ENCODE data around the gene C1QTNF1.

Gene C1QTNF1

DNA sequence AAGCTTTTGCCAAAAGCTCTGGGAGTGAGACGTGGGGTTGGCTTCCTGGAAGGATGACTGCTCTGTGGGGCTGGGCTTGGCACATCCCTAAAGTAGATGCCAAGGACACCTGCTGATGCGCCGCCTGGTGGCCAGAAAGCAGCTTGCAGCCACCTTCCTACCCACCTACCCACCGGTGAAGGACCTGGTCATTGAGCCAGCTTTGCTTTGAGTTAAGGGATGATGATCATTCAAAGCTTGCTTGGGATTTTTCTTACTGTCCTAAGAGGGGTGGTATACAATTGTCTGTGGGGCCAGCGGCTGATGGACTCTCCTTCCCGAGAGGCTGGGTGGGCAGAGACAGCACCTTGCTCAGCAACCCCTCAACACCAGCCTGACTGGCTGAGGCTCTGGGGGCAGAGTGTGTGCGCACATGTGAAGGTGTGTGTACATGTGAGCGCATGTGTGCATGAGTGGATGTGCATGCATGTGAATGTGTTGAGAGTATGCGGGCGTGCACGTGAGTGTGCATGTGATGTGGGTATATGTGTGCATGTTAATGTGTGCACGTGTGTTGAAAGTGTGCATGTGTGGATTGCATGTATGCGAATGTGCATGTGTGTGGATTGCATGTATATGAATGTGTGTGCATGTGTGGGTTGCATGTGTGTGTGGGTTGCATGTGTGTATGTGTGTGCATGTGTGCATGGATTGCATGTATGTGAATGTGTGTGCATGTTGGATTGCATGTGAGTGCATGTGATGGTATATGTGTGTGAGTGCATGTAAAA, 18.6 kb downstream of the C1QTNF1 start:
- peak; percentile 65 for DNase-seq

DNA sequence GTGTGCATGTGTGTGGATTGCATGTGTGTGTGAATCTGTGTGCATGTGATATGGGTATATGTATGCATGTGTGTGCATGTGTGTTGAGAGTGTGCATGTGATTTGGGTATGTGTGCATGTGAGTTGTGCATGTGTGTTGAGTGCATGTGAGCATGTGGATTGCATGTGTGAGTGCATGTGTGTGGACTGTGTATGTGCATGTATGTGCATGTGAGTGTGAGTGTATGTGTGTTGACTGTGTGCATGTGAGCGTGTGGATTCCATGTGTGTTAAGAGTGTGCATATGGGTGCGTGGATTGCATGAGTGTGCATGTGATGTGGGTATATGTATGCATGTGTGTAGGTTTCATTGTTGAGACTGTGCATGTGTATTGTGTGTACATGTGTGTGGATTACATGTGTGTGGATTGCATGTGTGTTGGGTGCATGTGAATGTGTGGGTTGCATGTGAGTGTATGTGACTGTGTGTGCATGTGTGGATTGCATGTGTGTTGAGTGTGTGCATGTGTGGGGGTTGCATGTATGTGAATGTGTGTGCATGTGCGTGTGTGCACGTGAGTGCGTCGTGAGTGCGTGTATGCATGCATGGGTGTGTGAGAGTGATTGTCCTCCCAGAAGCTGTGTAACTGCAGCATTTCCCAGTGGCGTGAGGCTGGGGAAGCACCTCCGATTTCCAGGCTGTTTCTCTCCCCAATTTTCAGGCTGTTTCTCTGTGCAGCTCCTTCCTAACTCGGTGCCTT, 19.4 kb downstream of the C1QTNF1 start:
- no peak for DNase-seq

DNA sequence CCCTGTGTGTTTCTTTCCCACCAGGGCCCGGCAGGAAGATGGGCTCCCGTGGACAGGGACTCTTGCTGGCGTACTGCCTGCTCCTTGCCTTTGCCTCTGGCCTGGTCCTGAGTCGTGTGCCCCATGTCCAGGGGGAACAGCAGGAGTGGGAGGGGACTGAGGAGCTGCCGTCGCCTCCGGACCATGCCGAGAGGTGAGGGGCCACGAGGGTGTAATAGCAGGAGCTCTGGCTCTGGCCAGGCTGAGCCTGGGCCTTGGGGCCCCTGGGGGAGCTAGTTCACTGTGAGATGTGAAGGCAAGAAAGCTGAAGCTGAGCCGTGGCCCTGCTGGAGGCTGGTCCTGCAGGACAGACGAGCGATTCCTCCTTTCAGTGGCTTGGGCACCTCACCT, 20.0 kb downstream of the C1QTNF1 start:
- DNase-seq, result no peak

DNA sequence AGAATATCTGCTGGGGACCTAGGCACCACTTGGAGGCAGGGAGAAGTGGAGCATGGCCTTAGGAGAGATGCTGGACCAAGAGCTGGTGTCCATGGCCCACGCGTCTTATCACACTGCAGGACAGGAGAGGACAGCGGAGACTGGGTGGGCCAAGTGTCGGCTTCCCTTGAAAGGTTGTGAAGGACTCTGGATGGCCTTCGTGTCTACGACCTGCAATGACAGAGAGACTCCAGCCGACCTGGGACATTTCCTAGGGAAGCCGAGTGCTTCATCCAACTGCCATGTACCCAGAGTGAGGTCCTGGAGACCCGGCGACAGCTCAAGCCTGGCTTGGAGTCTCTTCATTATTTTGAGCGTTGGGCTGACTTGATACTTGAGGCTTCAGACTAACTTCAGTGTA, 20.5 kb downstream of the C1QTNF1 start:
- DNase-seq, result no peak

DNA sequence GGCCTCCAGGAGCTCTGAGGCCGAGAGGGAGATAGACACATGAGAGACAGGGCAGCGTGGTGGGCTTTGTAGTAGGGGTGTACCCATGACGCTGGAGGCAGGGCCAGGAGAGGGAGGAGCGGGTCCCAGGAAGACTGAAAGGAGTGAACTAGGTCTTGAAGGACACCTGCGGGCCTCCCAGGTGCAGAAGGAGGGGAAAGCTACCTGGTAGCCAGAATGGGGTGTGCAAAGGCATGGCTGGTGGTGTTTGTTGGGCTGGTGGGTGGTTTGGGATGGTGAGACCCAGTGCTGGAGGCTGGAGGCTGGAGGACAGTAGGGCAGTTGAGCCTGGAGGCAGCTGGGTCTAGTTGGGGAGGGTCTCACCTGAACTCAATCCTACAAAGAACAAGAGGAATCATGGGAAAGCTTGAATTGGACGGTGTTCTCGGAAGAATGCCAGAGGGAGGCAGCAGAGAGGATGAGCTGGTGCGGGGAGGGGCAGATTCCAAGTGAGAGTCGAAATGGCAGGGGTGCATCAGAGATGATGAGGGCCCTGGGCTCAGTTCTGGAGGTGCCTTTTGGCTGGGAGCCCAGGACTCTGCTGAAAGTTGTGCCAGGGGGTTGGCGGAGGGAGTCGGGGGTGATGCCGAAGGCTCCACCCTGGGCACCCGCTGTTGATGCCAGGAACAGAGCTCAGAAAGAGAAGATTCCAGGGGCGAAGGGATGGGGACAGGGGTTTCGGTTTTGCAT, 21.2 kb downstream of the C1QTNF1 start:
- DNase-seq, result no peak

DNA sequence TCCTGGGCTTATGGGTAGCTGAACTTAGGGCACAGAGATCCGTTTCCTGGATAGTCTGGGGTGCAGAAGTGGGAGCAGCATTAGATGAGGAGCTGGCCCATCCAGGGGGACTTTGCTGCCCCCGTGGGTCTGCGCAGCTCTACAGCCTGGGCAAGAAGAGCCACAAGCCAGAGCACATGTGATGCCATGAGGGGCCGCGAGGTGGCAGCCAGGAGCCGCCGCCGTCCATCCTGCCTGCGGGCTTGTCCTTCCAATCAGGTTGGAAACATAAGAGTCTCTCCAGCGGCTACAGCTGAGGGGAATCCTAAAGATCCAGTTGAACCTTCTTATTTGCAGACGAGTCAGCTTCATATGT, 21.9 kb downstream of the C1QTNF1 start:
- DNase-seq, result peak; percentile 61

DNA sequence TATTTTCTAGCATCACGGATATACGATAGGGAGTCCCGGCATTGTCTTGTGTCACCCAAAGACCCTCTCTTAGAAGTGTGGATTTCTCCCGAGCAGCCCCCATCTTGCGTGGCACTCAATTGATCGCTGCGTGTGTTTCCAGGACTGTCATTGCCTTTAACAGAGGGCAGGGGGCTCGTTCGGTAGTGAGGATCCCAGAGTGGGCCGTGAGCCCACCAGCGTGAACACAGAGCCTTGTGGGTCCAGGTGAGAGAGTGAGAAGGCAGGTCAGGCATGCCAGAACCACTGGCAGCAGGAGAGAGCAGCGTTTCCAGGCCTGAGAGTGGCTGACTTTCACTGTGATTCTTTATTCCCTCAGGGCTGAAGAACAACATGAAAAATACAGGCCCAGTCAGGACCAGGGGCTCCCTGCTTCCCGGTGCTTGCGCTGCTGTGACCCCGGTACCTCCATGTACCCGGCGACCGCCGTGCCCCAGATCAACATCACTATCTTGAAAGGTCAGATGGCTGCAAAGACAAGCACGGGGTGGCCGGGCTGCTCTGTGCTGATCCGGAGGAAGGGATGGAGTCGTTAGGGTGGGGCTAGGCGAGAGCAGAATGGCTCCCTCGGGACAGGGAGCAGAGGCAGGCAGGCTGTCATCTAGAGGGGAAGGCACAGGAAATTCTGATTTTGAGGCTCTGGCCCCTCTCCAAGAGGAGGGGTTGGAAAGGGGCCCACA, 22.4 kb downstream of the C1QTNF1 start:
- DNase-seq, result no peak

DNA sequence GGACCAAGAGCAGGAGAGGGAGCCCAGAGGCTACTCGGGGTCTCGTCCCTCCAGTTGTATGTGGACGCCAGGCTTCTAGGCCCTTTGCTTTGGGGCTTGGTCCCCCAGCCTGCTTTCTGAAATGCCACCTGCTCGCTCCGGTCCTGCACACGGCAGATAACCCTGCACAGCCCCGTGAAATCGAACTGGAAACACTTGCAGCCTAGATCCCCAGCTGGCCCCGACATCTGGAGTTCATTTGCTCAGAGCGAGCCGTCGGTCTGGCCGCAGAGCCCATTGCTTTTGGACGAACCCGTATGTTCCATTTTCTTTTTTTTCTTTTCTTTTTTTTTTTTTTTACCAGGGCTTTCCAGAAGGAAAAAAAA, 22.9 kb downstream of the C1QTNF1 start:
- DNase-seq, result no peak

DNA sequence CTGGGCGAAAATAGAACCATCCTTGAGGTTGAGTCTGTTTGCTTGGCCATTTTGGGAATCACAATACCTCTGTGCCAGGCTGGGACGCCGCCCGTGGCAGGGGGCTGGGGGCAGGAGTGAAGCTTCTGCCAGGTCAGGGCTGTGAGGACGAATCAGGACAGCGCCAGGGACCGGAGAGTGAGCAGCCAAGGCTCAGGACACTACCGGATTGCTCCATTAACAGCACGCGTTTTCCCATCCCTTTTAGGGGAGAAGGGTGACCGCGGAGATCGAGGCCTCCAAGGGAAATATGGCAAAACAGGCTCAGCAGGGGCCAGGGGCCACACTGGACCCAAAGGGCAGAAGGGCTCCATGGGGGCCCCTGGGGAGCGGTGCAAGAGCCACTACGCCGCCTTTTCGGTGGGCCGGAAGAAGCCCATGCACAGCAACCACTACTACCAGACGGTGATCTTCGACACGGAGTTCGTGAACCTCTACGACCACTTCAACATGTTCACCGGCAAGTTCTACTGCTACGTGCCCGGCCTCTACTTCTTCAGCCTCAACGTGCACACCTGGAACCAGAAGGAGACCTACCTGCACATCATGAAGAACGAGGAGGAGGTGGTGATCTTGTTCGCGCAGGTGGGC, 23.4 kb downstream of the C1QTNF1 start:
- no peak for DNase-seq

DNA sequence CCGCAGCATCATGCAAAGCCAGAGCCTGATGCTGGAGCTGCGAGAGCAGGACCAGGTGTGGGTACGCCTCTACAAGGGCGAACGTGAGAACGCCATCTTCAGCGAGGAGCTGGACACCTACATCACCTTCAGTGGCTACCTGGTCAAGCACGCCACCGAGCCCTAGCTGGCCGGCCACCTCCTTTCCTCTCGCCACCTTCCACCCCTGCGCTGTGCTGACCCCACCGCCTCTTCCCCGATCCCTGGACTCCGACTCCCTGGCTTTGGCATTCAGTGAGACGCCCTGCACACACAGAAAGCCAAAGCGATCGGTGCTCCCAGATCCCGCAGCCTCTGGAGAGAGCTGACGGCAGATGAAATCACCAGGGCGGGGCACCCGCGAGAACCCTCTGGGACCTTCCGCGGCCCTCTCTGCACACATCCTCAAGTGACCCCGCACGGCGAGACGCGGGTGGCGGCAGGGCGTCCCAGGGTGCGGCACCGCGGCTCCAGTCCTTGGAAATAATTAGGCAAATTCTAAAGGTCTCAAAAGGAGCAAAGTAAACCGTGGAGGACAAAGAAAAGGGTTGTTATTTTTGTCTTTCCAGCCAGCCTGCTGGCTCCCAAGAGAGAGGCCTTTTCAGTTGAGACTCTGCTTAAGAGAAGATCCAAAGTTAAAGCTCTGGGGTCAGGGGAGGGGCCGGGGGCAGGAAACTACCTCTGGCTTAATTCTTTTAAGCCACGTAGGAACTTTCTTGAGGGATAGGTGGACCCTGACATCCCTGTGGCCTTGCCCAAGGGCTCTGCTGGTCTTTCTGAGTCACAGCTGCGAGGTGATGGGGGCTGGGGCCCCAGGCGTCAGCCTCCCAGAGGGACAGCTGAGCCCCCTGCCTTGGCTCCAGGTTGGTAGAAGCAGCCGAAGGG, 24.2 kb downstream of the C1QTNF1 start:
- no peak for DNase-seq

DNA sequence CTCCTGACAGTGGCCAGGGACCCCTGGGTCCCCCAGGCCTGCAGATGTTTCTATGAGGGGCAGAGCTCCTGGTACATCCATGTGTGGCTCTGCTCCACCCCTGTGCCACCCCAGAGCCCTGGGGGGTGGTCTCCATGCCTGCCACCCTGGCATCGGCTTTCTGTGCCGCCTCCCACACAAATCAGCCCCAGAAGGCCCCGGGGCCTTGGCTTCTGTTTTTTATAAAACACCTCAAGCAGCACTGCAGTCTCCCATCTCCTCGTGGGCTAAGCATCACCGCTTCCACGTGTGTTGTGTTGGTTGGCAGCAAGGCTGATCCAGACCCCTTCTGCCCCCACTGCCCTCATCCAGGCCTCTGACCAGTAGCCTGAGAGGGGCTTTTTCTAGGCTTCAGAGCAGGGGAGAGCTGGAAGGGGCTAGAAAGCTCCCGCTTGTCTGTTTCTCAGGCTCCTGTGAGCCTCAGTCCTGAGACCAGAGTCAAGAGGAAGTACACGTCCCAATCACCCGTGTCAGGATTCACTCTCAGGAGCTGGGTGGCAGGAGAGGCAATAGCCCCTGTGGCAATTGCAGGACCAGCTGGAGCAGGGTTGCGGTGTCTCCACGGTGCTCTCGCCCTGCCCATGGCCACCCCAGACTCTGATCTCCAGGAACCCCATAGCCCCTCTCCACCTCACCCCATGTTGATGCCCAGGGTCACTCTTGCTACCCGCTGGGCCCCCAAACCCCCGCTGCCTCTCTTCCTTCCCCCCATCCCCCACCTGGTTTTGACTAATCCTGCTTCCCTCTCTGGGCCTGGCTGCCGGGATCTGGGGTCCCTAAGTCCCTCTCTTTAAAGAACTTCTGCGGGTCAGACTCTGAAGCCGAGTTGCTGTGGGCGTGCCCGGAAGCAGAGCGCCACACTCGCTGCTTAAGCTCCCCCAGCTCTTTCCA, 25.1 kb downstream of the C1QTNF1 start:
- no peak for DNase-seq

DNA sequence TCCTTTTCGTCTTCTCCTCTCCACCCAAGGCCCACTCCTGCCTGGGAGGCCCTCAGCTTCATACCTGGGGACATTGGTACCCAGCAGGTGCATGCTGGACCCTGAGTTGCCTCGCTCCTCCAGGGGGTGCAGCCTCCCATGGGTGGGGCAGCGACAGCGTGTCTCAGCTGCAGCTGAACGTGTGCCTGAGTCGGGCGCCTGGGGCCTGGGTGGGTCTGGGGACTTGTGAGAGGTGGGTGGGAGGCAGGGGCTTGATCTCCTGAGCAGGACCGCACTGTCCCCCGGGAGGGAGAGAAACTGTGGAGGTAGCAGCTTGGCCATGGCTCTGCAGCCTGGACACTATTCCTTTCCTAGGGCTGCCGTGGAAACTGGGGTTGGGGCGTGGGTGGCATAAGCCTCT, 25.9 kb downstream of the C1QTNF1 start:
- no peak for DNase-seq

DNA sequence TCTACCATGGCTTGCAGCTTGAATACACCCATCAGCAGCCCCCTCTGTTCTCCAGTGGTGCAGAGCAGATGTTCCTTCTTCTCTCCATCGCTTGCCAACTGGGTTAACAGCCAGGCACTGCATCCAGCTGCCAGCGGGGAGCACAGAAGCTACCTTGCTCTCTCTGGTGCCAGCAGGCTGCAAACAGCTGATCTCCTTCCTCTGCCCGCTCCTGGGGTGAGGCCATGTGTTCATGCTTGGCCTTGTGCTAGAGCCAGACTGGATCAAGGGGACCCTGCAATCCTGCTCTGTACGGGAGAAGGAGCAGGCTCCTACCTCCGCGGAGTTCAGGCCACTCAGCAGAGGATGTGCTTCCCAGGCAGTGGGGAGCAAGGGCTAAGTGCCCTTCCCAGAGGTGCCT, 26.6 kb downstream of the C1QTNF1 start:
- DNase-seq, result no peak

DNA sequence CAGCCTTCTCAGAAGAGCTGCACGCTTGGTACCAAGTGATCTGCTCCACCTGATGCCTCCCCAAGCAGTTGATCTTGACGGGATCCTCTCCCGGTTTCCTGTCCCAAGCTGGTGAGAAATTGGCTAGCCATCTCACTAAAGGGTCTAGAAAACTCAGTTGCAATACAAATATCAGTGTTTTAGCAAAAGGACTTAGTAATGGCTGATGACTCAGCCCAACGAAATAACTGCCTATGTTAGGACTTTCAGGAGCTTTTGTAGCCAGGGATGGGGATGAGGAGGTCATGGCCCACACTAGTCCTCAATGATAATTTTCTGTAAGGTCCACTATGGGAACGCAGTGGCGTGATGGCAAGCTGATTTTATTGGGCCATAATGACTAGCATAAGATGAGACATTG, 27.3 kb downstream of the C1QTNF1 start:
- DNase-seq, result no peak

DNA sequence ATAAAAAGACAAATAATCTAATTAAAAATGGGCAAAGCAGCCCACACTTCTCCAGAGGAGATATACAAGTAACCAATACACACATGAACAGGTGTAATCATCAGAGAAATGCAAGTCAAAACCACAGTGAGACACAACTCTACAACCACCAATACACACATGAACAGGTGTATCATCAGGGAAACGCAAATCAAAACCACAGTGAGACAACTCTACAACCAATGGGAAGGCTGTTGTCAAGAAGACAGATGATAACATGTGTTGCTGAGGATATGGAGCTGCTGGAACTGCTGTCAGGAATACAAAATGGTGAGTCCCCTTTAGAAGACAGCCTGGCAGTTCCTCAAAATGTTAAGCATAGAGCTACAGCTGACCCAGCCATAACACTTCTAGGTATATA, 28.2 kb downstream of the C1QTNF1 start:
- DNase-seq, result no peak

DNA sequence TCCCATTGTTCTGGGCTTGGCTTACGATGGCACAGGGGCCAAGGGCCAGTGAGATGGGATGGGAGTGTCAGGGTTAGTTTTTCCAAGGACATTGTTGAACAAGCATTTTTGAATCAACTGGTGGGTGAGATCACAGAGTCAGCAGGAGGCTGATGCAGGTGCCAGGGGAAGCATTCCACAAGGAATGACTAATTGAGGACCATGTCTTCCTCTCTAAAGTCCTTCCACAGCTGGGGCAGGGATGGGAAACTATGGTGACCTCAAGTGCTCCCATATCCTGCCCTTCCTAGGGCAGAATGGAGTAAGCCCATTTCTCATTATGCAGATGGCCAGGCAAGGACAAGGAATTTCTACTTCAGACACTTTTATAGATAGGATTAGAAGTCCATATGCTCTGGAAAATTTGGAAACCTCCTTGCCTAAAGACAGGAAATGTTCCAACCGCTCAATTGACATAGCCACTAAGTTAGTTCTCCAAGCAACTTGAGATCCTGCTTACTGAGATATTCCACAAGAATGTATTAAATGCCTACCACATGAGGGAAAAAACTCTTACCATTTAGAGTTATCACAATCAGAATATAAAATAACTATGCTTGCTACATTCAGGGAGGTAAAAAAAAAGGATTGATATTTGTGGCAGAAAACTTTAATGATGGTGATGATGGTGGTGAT, 29.4 kb downstream of the C1QTNF1 start:
- DNase-seq, result no peak

DNA sequence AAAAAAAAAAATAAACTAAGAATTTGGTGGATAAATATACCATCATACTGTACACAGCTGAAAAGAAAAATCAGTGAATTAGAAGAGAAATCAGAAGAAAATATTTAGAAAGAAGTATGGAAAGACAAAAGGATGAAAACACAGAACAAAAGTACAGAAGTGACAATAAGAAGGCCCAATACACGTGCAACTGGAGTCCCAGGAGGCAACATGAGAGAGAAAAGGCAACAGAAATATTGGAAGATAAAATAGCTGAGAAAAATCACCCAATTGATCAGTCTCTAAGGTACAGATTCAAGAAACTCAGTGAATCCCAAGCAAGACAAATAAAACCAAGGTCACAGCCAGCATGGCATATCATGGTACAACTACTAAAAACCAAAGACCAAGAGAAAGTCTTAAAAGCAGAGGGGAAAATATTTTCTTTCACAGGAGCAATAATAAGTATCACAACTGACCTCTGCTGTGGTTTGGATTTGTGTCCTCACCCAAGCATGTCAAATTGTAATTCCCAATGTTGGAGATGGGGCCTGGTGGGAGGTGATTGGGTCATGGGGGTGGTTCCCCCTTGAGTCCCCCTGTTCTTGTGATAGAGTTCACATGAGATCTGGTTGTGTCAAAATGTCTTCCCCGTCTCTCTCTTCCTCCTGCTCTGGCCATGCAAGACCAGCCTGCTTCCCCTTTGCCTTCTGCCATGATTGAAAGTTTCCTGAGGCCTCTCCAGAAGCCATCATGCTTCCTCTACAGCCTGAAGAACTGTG, 30.4 kb downstream of the C1QTNF1 start:
- no peak for DNase-seq

DNA sequence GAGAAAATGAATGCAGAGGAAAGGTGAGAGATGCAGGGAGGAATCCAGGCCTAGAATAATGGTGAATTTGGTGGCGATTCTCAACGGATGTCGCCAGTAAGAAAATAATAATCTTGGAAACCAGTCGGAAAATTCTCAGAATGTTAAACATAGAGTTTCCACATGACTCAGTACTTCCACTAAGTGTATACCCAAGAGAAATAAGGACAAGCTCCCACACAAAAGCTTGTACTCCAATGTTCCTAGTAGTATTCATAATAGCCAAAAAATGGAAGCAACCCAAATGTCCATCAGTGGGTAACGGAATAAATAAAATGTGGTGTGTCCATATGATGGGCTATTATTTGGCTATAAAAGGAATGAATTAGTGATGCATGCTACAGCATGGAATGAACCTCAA, 31.2 kb downstream of the C1QTNF1 start:
- DNase-seq, result no peak

DNA sequence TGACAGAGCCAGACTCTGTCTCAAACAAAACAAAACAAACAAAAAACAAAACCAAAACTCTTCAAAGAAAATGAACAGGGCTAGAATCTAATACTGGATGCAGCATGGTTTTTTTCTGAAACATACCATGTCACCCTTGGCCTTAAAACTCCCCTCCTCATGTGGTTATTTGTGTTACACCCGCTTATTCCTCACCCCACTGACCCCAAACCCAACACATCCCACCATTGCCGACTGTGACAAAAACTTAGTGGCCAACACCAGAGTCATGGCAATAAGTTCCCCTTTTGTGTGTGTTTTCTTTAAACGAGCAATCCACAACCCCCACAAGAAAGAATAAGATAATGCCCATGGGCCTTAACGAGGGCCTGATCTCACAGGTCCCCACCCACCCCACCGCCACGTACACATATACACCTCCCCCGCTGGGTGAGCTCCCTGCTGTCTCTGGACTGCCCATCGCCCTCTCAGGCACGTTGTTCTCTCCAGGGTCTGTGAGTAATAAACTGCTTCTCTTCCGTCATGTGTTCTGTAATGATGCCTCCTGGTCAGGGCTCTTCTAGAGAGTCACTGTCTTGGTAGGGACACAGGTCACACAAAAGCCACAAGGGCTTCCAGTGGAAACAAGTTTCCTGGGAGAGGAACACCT, 33.9 kb downstream of the C1QTNF1 start:
- DNase-seq, result no peak
